ENCODE results near the gene RABL6. TPM values are rescaled to one million over a fixed set of nuclear protein-coding genes. Genes with fewer than 3 reads are reported as not detected.
"Not testable (repeated sequence)": the region's sequence is repeated elsewhere in the genome, so short reads cannot be mapped to it uniquely, and the experiment has no call there.

The RABL6 gene
- total RNA-seq, 2 experiments from 2014 or later: 101 to 106 TPM

DNA sequence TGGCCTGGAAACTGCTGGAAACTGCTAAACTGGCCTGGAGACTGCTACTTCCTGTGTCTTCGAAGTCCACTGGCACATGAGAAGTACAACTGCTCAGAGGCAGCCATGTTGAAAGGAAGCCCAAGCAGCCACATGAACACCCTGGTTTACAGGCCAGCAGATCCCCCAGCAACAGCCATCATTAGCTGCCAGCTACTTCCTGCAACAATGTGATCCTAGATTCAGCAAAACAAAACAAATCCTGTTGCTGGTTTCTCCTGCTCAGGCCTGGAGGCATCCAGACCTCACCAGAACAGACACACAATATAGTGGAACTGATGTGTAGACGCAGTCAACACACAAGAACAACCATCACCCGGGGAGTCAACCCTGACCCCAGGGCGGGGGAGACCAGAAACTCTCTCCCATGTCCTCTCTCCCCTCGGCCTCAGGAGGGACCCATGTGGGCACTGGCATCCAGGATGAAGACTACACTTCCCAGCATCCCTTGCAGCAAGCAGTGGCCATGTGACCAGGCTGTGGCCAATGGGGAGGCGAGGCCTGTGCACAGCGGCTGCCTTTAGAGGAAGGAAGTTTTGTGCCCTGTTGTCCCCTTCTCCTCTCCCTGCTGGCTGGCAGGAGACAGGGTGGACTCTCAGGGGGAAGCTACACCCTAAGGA, 34.2 kb upstream of the RABL6 start:
- CTCF ChIA-PET: interaction anchor here (1.0 kb wide), 1 partner anchor 13 kb away, joined by 3 read pairs; no protein-coding TSS in a partner anchor

GRCh38 chr9:136774416-136775045, 33.2 kb upstream of the RABL6 start:
- ChIA-PET CTCF (interaction anchor here (0.6 kb wide), 1 partner anchor 47 kb away, joined by 3 read pairs; no protein-coding TSS in a partner anchor), POLR2A (no interaction called here)

More for the DNA sequence above, 34.2 kb upstream of the RABL6 start:
- POLR2A ChIA-PET: no interaction called here

DNA sequence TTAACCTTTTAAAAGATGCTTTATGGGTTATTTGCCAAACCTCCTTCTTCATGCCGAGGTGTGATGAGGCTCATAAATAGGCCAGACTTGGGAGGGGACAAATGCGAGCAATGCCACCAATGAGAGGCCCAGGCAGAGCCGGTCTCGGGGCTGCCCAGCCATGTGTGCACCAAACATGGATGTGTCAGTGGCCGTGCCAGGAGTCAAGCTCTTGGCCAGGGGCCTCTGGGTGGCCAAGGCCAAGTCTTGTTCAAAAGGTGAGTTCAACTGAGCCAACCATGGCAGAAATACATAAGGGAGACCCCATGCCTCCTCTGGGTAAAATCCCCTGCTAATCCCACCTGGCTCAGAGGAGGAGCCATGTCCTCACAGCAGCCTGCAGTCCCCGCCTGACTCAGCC, 32.6 kb upstream of the RABL6 start:
- ChIA-PET POLR2A (no interaction called here), CTCF (interaction anchor here (0.6 kb wide), 1 partner anchor 13 kb away, joined by 3 read pairs; no protein-coding TSS in a partner anchor)

- POLR2A ChIA-PET: no interaction called here
- CTCF ChIA-PET: interaction anchor here (1.1 to 2.0 kb wide), 2 partner anchors 11 to 65 kb away, joined by 3 to 7 read pairs; partner anchors contain the start of gene AJM1
These were observed 30.8 kb upstream of the RABL6 start for GRCh38 chr9:136776947-136777346.

GRCh38 chr9:136777359-136777758, 30.4 kb upstream of the RABL6 start:
- ChIA-PET CTCF (interaction anchor here (0.6 to 2.0 kb wide), 4 partner anchors 9 to 65 kb away, joined by 3 to 7 read pairs (median 4); partner anchors contain the start of gene AJM1), POLR2A (interaction anchor here (0.5 kb wide), 1 partner anchor 293 kb away, joined by 7 read pairs; the partner anchor contains the start of gene SAPCD2)

GRCh38 chr9:136779808-136780207, 27.9 kb upstream of the RABL6 start:
- POLR2A ChIA-PET: no interaction called here
- CTCF ChIA-PET: interaction anchor here (0.6 to 1.1 kb wide), 2 partner anchors 9 to 288 kb away, joined by 4 to 5 read pairs; no protein-coding TSS in a partner anchor

GRCh38 chr9:136782452-136782851, 25.3 kb upstream of the RABL6 start:
- ChIA-PET CTCF (no interaction called here), POLR2A (no interaction called here)

DNA sequence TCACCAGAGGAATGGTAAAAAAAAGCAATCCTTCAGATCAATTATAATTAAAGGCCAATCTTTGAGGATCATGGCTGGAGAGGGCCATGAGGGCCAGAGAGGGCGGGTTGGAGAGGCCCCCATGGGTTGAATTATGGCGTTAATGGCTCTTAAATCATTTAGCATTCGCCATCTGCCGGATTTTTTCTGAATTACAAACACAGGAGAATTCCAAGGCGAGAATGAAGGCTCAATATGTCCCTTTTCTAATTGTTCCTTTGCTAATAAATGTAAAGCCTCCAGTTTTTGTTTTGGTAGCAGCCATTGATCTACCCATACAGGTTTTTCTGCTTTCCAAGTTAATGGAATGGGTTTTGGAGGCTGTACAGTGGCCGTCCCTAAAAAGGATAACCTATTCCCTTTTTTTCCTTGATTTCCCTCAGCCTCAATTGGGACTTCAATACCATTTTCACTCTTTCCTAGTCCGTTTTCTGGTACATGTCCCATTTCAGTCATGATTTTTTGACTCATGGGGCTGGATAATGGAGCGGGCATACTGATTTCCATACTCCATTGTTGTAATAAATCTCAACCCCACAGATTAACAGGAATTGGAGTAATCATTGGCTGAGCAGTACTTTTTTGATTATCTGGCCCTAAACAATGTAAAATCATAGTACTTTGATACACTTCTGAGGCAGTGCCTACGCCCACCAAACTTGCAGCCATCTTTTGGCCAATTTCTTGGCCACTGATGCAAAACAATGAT, 23.3 kb upstream of the RABL6 start:
- POLR2A ChIA-PET: no interaction called here
- CTCF ChIA-PET: interaction anchor here (0.9 to 1.6 kb wide), 2 partner anchors 15 to 26 kb away, joined by 3 to 4 read pairs; partner anchors contain the start of gene LCN8

DNA sequence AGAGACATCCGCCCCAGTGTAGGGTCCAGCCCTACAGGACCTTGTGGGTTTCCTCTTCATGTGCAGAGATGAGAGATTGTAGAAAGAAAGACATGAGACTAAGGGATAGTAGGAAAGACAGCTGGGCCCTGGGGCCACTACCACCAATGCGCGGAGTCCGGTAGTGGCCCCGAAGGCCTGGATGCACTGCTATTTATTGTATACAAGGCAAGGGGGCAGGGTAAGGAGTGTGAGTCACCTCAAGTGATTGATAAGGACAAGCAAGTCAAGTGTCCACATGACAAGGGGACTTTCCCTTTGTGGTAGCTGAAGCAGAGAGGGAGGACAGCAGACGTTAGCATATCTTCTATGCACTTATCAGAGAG, 22.8 kb upstream of the RABL6 start:
- CTCF ChIA-PET: interaction anchor here (1.5 to 3.8 kb wide), 3 partner anchors 16 to 250 kb away, joined by 3 to 23 read pairs (median 4); no protein-coding TSS in a partner anchor
- POLR2A ChIA-PET: no interaction called here

GRCh38 chr9:136785565-136786355, 22.0 kb upstream of the RABL6 start:
- POLR2A ChIA-PET: not testable (repeated sequence)
- CTCF ChIA-PET: interaction anchor here (1.1 to 3.8 kb wide), 5 partner anchors 16 to 249 kb away, joined by 3 to 23 read pairs (median 3); no protein-coding TSS in a partner anchor

DNA sequence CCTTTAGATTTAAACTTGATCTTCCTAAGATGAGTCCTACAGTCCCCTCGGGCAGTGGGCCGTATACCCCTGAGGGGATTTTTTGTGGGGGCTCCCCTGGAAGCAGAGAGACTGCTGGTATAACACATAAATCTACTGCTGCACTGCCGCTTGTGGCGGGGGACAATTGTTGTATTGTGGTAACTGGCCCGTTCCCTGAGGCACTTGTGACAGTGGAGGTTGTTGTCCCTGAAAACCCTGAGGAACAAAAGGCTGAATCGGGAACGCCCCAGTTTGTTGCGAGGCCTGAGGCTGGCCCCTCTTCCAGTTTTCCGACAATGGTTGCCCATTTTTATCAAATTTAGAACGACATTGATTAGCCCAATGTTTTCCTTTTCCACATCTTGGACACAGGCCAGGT, 21.3 kb upstream of the RABL6 start:
- POLR2A ChIA-PET: no interaction called here
- CTCF ChIA-PET: interaction anchor here (1.1 to 3.8 kb wide), 6 partner anchors 20 to 248 kb away, joined by 3 to 23 read pairs (median 3); partner anchors contain the start of gene FUT7

- CTCF ChIA-PET: interaction anchor here (0.7 to 3.8 kb wide), 9 partner anchors 9 to 437 kb away, joined by 3 to 23 read pairs (median 3); partner anchors contain the start of genes CLIC3 and FUT7
- POLR2A ChIA-PET: not testable (repeated sequence)
These were observed 20.8 kb upstream of the RABL6 start for GRCh38 chr9:136786983-136787382.

DNA sequence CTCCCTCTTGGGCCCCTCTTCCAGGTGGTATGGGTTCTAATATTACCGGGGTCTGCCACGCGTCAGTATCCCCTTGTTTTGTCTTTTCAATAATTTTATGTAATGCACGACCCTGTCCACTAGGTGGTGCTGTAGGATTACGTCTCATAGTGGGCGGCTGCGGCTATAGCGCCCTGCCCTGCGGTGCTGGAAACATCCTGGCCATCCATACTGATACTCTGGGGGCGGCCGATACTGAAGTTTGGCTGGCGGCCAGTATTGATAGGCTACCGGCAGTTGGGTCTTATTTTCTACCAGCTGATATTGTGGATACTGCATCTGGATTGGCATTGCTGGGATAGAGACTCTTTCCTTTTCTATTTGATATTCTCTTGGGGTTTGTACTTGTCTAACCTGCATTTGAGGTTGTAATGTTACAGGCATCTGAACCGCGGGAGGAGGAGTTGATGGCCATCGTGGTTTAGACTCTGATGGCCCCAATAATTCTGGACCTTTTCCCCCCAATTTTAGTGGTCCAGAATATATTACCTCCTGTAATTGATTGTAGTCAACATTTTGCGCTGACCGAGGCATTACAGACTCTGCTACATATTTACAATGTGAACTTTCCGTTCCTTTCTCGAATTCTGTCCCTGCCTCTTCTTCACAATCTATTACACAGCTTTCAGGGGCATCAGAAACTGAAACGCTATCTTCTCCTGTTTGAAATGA, 19.9 kb upstream of the RABL6 start:
- ChIA-PET CTCF (interaction anchor here (0.7 to 3.8 kb wide), 13 partner anchors 10 to 436 kb away, joined by 3 to 23 read pairs (median 3); partner anchors contain the start of genes CLIC3, FUT7, LCN8 and PAXX), POLR2A (interaction anchor here (0.6 kb wide), 1 partner anchor 259 kb away, joined by 3 read pairs; no protein-coding TSS in a partner anchor)

DNA sequence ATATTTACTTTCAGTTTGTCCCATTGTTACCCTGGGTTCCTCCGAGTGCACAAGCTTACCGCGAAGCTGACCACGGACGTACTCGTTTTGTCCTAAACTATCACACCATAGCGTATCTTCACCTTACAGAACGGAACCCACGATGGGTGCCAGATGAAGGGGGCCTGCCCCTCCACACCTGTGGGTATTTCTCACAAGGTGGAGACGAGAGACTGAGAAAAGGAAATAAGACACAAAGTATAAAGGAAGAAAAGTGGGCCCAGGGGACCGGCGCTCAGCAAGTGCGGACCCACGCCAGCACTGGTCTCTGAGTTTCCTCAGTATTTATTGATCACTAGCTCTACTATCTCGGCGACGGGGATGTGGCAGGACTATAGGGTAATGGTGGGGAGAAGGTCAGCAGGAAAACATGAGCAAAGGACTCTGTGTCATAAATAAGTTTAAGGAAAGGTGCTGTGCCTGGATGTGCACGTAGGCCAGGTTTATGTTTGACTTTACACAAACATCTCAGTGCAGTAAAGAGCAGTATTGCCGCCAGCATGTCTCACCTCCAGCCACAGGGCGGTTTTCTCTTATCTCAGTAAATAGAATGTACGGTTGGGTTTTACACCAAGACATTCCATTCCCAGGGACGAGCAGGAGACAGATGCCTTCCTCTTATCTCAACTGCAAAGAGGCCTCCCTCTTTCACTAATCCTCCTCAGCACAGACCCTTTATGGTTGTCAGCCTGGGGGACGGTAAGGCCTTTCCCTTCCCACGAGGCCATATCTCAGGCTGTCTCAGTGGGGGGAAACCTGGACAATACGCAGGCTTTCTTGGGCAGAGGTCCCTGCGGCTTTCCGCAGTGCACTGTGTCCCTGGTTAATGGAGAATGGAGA, 18.9 kb upstream of the RABL6 start:
- ChIA-PET POLR2A (interaction anchor here (0.7 kb wide), 1 partner anchor 432 kb away, joined by 4 read pairs; no protein-coding TSS in a partner anchor), CTCF (interaction anchor here (0.6 to 3.8 kb wide), 8 partner anchors 11 to 258 kb away, joined by 3 to 23 read pairs (median 4); partner anchors contain the start of genes FUT7, LCN8, NPDC1 and PAXX)

DNA sequence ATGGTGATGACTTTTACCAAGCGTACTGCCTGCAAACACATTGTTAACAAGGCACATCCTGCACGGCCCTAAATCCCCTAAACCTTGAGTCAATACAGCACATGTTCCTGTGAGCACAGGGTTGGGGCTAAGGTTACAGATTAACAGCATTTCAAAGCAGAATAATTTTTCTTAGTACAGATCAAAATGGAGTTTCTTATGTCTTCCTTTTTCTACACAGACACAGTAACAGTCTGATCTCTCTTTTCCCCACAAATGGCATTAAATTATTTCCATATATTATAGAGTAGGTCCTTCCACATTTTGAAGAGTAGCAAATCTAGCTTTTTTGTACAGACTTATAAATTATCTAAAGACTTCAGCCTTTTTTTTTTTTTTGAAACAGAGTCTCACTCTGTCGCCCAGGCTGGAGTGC, 18.2 kb upstream of the RABL6 start:
- POLR2A ChIA-PET: interaction anchor here (0.7 kb wide), 1 partner anchor 431 kb away, joined by 4 read pairs; no protein-coding TSS in a partner anchor
- CTCF ChIA-PET: interaction anchor here (1.1 to 1.2 kb wide), 3 partner anchors 246 to 279 kb away, joined by 3 to 4 read pairs (median 4); partner anchors contain the start of gene NPDC1

DNA sequence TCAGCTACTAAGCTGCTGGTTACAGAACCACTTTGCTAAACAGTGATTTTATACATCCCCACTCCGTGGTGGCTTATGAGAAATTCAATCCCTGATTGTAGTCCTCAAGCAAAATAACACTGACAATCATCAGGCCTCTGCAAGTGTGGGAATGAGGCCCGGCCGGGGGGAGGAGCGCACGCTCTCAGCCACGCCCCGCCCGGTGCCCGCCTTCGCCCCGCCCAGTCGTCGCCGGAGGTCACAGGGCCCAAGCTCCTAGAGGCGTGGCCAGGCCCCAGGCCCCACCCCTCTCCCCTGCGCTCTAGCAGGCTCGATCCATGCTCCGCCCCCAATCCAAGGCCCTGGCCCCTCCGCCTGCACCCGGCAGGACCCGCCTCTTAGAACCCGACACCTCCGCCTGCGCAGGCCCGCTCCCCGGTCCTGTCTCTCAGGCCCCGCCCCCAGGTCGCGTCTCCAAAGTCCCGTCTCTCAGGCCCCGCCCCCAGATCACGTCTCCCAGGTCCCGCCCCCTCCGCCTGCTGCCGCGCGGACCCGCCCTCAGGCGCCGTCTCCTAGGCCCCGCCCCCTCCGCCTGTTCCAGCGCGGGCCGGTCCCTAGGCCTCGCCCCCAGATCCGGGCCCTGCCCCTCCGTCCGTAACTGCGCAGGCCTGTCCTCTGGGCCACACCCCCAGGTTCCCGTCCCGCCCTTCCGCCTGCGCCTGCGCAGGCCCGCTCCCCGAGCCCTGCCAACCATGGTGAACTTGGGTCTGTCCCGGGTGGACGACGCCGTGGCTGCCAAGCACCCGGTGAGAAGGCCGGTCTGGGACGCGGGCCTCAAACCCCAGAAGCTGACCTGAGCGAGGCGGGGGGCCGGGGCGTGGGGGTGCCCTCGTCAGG, 16.9 kb upstream of the RABL6 start, which contains the start of gene TMEM141:
Gene TMEM141, plus strand, starts transcription at position 705 of the 876 bp plus-strand sequence. Its CDS starts 27 bp downstream, at position 732.
- ChIA-PET CTCF (interaction anchor here (0.6 to 1.5 kb wide), 6 partner anchors 52 to 277 kb away, joined by 3 to 5 read pairs (median 4); no protein-coding TSS in a partner anchor), POLR2A (interaction anchor here (0.6 to 1.0 kb wide), 2 partner anchors 118 to 295 kb away, joined by 3 to 4 read pairs; partner anchors contain the start of gene MAN1B1)
